Gastrocnemius medialis (tissue), 4 donors: ENCODE data around the gene RXFP4. TPM values are rescaled to one million over a fixed set of nuclear protein-coding genes. Genes with fewer than 3 reads are reported as not detected.

Source experiments
- ATAC-seq, 2 donors: fragments of 150-250 bp; one replicate each; pipeline ENCODE4 v1.9.1; 2016
- DNase-seq, 2 donors: peaks; one replicate each; pipeline ENCODE4 v3.0.0-alpha.2; 2019
- H3K27ac ChIP-seq, 4 donors: fragments of 200-600 bp; sonication (generic); 1 replicate in 1 of 4; 2 replicates in 3 of 4; pipeline ENCODE4 v1.5.1; 2016 to 2018; ENCODE audit warnings: mild to moderate bottlenecking in 2 of 4, moderate library complexity in 1 of 4
- H3K27me3 ChIP-seq, 3 donors: fragments of 200-600 bp; sonication (generic) in 2 of 3; 1 replicate in 1 of 3; 2 replicates in 2 of 3; pipeline versions ENCODE4 v1.5.1 to v1.6.0; 2016 to 2019; ENCODE audit warnings: mild to moderate bottlenecking in 1 of 3, moderate library complexity in 1 of 3
- H3K36me3 ChIP-seq, 2 donors: fragments of 200-600 bp; sonication (generic) in 1 of 2; one replicate each; pipeline ENCODE4 v1.5.1; 2017 to 2018
- H3K4me1 ChIP-seq, 2 donors: fragments of 200-600 bp; sonication (generic) in 1 of 2; one replicate each; pipeline ENCODE4 v1.5.1; 2016 to 2017; ENCODE audit warnings: mild to moderate bottlenecking in 2 of 2
- H3K4me3 ChIP-seq, 4 donors: fragments of 200-600 bp; sonication (generic) in 3 of 4; 1 replicate in 1 of 4; 2 replicates in 3 of 4; pipeline ENCODE4 v1.5.1; 2016 to 2019; ENCODE audit warnings: mild to moderate bottlenecking in 2 of 4
- H3K9me3 ChIP-seq, 3 donors: fragments of 200-600 bp; sonication (generic) in 2 of 3; 1 replicate in 1 of 3; 2 replicates in 2 of 3; pipeline ENCODE4 v1.5.1; 2016 to 2019
- CTCF ChIP-seq, 5 experiments: fragments of 450-650 bp in 3 of 5; fragments of 200-600 bp in 2 of 5; sonication (generic) in 2 of 5; IDR thresholded peaks in 4 of 5; conservative IDR thresholded peaks in 1 of 5; 1 replicate in 4 of 5; 2 replicates in 1 of 5; pipeline ENCODE4 v1.5.1; 2016 to 2019; ENCODE audit warnings: antibody characterized with exemption in 5 of 5, mild to moderate bottlenecking in 3 of 5, moderate library complexity in 3 of 5
- POLR2A ChIP-seq, 2 donors: fragments of 450-650 bp; IDR thresholded peaks; one replicate each; pipeline ENCODE4 v1.6.1; 2017; ENCODE audit warnings: antibody characterized with exemption in 2 of 2, mild to moderate bottlenecking in 2 of 2, moderate library complexity in 2 of 2
- in situ Hi-C, 4 donors: fragments of 200-750 bp; cut with MboI; loops; one replicate each; pipeline versions ENCODE4 v1.15.0 to v1.8.0; 2017; ENCODE audit warnings: low sequenced_read_pairs in 4 of 4
- intact Hi-C: fragments of 100-400 bp; cut with DNase I; formaldehyde crosslinking; loops from one replicate; pipeline ENCODE4 v1.15.1; 2023; ENCODE audit warnings: low total_unique reads
- total RNA-seq, 4 donors: library from RNA; depleted of rRNA; stranded (reverse); fragments of >200 nt; gene quantifications; one replicate each; pipeline versions ENCODE4 v1.1.0 to v1.2.3, GENCODE V29; 2016

Gene RXFP4
- total RNA-seq, 4 donors from 2014 or later = not detected

GRCh38 chr1:155942578-155943141 lies 1.2 kb downstream of the RXFP4 start:
- ATAC-seq = no peak
- peaks cover 15 to 26% of the 10 kb centered on the region in 2 donors for H3K4me1 ChIP-seq

GRCh38 chr1:155944444-155944799 lies 3.0 kb downstream of the RXFP4 start:
- no peak overlapping the region for H3K4me3 ChIP-seq
- ATAC-seq = no peak
- peak overlapping the region in 1 of 4 donors; percentile 22 for H3K27ac ChIP-seq
- peaks cover 10 to 14% of the 10 kb centered on the region in 2 donors for H3K4me1 ChIP-seq
- peaks cover 0 to 29% of the 10 kb centered on the region in 2 donors for H3K36me3 ChIP-seq
- in situ Hi-C loops = no loop called here
- intact Hi-C loops = no loop called here
- no peaks in the 10 kb centered on the region for H3K9me3 ChIP-seq
- TF ChIP-seq POLR2A (IDR thresholded peaks at IDR 0.05) = no peak
- no peak for TF ChIP-seq CTCF (IDR thresholded peaks at IDR 0.05 in 4 of 5, conservative IDR thresholded peaks at IDR 0.05 in 1 of 5)
- no peak for DNase-seq
- no peaks in the 10 kb centered on the region for H3K27me3 ChIP-seq

More at GRCh38 chr1:155942578-155943141, 1.2 kb downstream of the RXFP4 start:
- no peak for DNase-seq
- Histone ChIP-seq H3K27me3 (no peaks in the 10 kb centered on the region), H3K36me3 (peaks cover 0 to 11% of the 10 kb centered on the region in 2 donors), H3K27ac (peak overlapping the region; percentile 2 to 70 (median 54)), H3K9me3 (no peaks in the 10 kb centered on the region), H3K4me3 (no peak overlapping the region)
- in situ Hi-C loops = no loop called here
- TF ChIP-seq CTCF (IDR thresholded peaks at IDR 0.05 in 4 of 5, conservative IDR thresholded peaks at IDR 0.05 in 1 of 5) (no peak), POLR2A (IDR thresholded peaks at IDR 0.05) (no peak)
- intact Hi-C loops = no loop called here

- in situ Hi-C loops (no loop called here), intact Hi-C loops (no loop called here)
- Histone ChIP-seq H3K36me3 (peaks cover 0 to 52% of the 10 kb centered on the region in 2 donors), H3K4me3 (no peak overlapping the region), H3K27ac (no peak overlapping the region), H3K4me1 (peaks cover 2 to 6% of the 10 kb centered on the region in 2 donors), H3K9me3 (no peaks in the 10 kb centered on the region), H3K27me3 (no peaks in the 10 kb centered on the region)
- ATAC-seq = no peak
- no peak for DNase-seq
- TF ChIP-seq POLR2A (IDR thresholded peaks at IDR 0.05) (no peak), CTCF (IDR thresholded peaks at IDR 0.05 in 4 of 5, conservative IDR thresholded peaks at IDR 0.05 in 1 of 5) (no peak)
These were observed 5.3 kb downstream of the RXFP4 start for GRCh38 chr1:155946633-155947219.

- H3K36me3 ChIP-seq = peaks cover 0 to 58% of the 10 kb centered on the region in 2 donors
- peaks cover 4 to 10% of the 10 kb centered on the region in 2 donors for H3K4me1 ChIP-seq
- H3K9me3 ChIP-seq = no peaks in the 10 kb centered on the region
- H3K27me3 ChIP-seq = no peaks in the 10 kb centered on the region
- H3K4me3 ChIP-seq = no peak overlapping the region
- intact Hi-C loops (no loop called here), in situ Hi-C loops (no loop called here)
- no peak overlapping the region for H3K27ac ChIP-seq
- ATAC-seq (no peak), DNase-seq (no peak)
- TF ChIP-seq CTCF (IDR thresholded peaks at IDR 0.05 in 4 of 5, conservative IDR thresholded peaks at IDR 0.05 in 1 of 5) = no peak
- TF ChIP-seq POLR2A (IDR thresholded peaks at IDR 0.05) = no peak
These were observed 5.9 kb downstream of the RXFP4 start for GRCh38 chr1:155947292-155947691.
